ENCODE results near the gene MAPK10. TPM values are rescaled to one million over a fixed set of nuclear protein-coding genes. Genes with fewer than 3 reads are reported as not detected.

MAPK10 gene
- polyA plus RNA-seq, 2 donors: 1.4 to 1.5 TPM

DNA sequence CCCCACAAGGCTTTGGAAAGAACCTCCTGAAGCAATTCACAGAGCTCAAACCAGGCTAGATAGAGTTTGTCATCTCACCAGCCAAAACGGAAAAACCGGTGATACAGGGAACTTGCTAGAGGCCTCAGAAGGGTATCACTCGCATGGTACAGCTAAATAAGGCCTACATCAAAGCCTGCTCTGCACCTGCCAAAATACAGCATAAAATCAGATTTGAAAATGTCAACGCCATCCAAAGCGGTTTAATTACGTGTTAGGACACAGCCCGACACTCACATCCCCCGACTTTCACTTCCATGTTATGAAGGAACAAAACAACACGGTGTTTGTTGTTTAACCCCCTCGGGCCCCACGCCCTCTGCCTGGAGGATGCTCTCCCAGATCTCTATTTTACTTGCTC lies 65.0 kb downstream of the MAPK10 start:
- WGBS, 2 donors: 66 to 78% methylated on average over 11 of the region's 11 CpGs
- no peaks in the 10 kb centered on the region for H3K9me3 ChIP-seq (ENCODE audit: control insufficient read depth in 2 of 2, insufficient read depth in 1 of 2, low read depth in 1 of 2, low read length in 1 of 2)
- no peaks in the 10 kb centered on the region for H3K4me1 ChIP-seq (ENCODE audit: control insufficient read depth in 2 of 2, insufficient read depth in 2 of 2, low read length in 1 of 2)
- H3K27ac ChIP-seq (ENCODE audit: low read depth in 2 of 2, low read length in 1 of 2): no peak overlapping the region
- H3K36me3 ChIP-seq (ENCODE audit: control insufficient read depth in 2 of 2, insufficient read depth in 2 of 2, low read length in 1 of 2): no peaks in the 10 kb centered on the region
- H3K4me3 ChIP-seq (ENCODE audit: low read depth in 1 of 2, low read length in 2 of 2): no peak overlapping the region
- no peaks in the 10 kb centered on the region for H3K27me3 ChIP-seq (ENCODE audit: control insufficient read depth in 1 of 2, insufficient read depth in 2 of 2, low read length in 2 of 2)

DNA sequence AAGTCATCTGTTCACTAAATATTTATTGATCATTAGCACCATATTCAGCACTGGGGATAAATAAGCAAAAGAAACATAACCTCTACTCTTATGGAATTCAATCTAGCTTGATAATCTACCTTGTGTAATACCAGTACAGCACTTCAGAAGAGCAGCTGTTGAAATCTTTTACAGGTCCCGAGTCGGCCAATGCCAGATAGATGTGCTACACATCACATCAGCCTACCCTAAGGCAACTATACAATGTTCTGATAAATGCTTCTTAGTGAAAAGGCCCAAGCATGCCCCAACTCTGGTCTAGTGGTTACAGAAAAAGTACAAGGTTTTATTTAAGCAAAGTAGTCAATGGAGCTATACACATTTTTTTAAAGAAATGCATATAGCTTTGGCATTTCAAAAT lies 68.7 kb downstream of the MAPK10 start:
- WGBS, 2 donors: 44 to 70% methylated on average over 2 of the region's 2 CpGs
- Histone ChIP-seq H3K4me1 (ENCODE audit: control insufficient read depth in 2 of 2, insufficient read depth in 2 of 2, low read length in 1 of 2) (peaks cover 0 to 3% of the 10 kb centered on the region in 2 donors), H3K9me3 (ENCODE audit: control insufficient read depth in 2 of 2, insufficient read depth in 1 of 2, low read depth in 1 of 2, low read length in 1 of 2) (no peaks in the 10 kb centered on the region)

DNA sequence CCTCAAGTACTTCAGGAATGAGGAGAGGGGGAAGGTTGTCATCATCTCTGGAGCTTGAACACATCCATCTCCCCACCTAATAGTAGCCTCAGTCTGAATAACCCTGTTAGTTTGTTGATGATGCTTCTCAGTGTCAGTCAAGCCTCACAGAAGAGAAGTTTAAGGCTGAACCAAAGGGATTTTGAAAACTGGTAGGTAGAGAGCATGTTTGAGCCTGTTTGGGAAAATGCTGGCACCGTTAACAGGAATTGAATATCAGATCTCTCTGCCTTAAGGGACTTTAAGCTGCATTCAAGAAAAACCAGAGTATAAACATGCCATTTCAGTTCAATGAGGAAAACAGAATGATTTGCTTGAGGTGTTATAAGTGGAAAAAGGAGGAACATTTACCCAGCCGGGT lies 73.1 kb downstream of the MAPK10 start:
- no peak overlapping the region for H3K4me3 ChIP-seq (ENCODE audit: low read depth in 1 of 2, low read length in 2 of 2)
- no peak overlapping the region for H3K27ac ChIP-seq (ENCODE audit: low read depth in 2 of 2, low read length in 1 of 2)
- no peaks in the 10 kb centered on the region for H3K27me3 ChIP-seq (ENCODE audit: control insufficient read depth in 1 of 2, insufficient read depth in 2 of 2, low read length in 2 of 2)
- 35 to 54% methylated on average over 2 of the region's 2 CpGs for WGBS, 2 donors
- H3K4me1 ChIP-seq (ENCODE audit: control insufficient read depth in 2 of 2, insufficient read depth in 2 of 2, low read length in 1 of 2): peaks cover 0 to 3% of the 10 kb centered on the region in 2 donors
- H3K36me3 ChIP-seq (ENCODE audit: control insufficient read depth in 2 of 2, insufficient read depth in 2 of 2, low read length in 1 of 2): no peaks in the 10 kb centered on the region
- H3K9me3 ChIP-seq (ENCODE audit: control insufficient read depth in 2 of 2, insufficient read depth in 1 of 2, low read depth in 1 of 2, low read length in 1 of 2): no peaks in the 10 kb centered on the region

More for the DNA sequence above, 68.7 kb downstream of the MAPK10 start:
- Histone ChIP-seq H3K27me3 (ENCODE audit: control insufficient read depth in 1 of 2, insufficient read depth in 2 of 2, low read length in 2 of 2) (no peaks in the 10 kb centered on the region), H3K4me3 (ENCODE audit: low read depth in 1 of 2, low read length in 2 of 2) (no peak overlapping the region), H3K36me3 (ENCODE audit: control insufficient read depth in 2 of 2, insufficient read depth in 2 of 2, low read length in 1 of 2) (no peaks in the 10 kb centered on the region), H3K27ac (ENCODE audit: low read depth in 2 of 2, low read length in 1 of 2) (no peak overlapping the region)

- WGBS, 2 donors: 45% methylated on average over 3 of the region's 3 CpGs
- H3K4me1 ChIP-seq (ENCODE audit: control insufficient read depth in 2 of 2, insufficient read depth in 2 of 2, low read length in 1 of 2): peaks cover 0 to 3% of the 10 kb centered on the region in 2 donors
- no peaks in the 10 kb centered on the region for H3K36me3 ChIP-seq (ENCODE audit: control insufficient read depth in 2 of 2, insufficient read depth in 2 of 2, low read length in 1 of 2)
- H3K27ac ChIP-seq (ENCODE audit: low read depth in 2 of 2, low read length in 1 of 2): no peak overlapping the region
- H3K9me3 ChIP-seq (ENCODE audit: control insufficient read depth in 2 of 2, insufficient read depth in 1 of 2, low read depth in 1 of 2, low read length in 1 of 2): no peaks in the 10 kb centered on the region
- H3K4me3 ChIP-seq (ENCODE audit: low read depth in 1 of 2, low read length in 2 of 2): no peak overlapping the region
- no peaks in the 10 kb centered on the region for H3K27me3 ChIP-seq (ENCODE audit: control insufficient read depth in 1 of 2, insufficient read depth in 2 of 2, low read length in 2 of 2)
These were observed 76.5 kb downstream of the MAPK10 start for GRCh38 chr4:86283371-86283770.

- Histone ChIP-seq H3K4me3 (ENCODE audit: low read depth in 1 of 2, low read length in 2 of 2) (no peak overlapping the region), H3K4me1 (ENCODE audit: control insufficient read depth in 2 of 2, insufficient read depth in 2 of 2, low read length in 1 of 2) (no peaks in the 10 kb centered on the region), H3K27ac (ENCODE audit: low read depth in 2 of 2, low read length in 1 of 2) (no peak overlapping the region), H3K9me3 (ENCODE audit: control insufficient read depth in 2 of 2, insufficient read depth in 1 of 2, low read depth in 1 of 2, low read length in 1 of 2) (no peaks in the 10 kb centered on the region), H3K27me3 (ENCODE audit: control insufficient read depth in 1 of 2, insufficient read depth in 2 of 2, low read length in 2 of 2) (no peaks in the 10 kb centered on the region), H3K36me3 (ENCODE audit: control insufficient read depth in 2 of 2, insufficient read depth in 2 of 2, low read length in 1 of 2) (no peaks in the 10 kb centered on the region)
- WGBS, 2 donors: 84% methylated on average over 2 of the region's 2 CpGs
These were observed 79.6 kb downstream of the MAPK10 start for GRCh38 chr4:86280246-86280645.

DNA sequence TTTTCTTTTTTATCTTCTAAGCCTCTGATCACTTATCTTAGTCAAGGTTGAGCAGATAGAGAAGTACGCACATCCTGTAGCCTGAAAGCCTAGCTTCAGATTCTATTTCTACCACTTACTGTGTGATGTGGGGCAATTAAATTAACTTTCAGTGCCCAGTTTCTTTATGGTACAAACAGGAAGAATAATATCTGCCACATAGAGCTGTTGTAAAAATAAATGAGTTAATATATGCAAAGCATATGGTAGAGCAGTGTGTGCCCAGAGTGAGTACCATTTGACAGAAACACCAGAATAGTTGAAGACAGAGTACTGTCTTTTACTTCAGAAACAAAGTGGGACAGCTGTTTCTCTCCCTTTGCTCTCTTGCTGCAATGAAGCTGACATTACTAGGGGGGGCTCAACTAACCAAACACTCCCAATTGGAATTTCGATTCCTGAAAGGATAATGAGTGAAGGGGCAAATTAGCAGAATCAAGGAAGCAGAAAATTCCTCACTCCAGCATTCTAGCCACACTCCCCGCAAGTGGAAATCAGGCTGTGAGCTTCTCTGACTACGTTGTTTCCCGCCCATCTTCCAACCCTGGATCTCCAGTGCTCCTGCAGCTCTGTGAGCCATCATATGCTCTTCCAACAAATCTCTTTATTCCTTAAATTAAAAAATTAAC lies 80.4 kb downstream of the MAPK10 start:
- Histone ChIP-seq H3K36me3 (ENCODE audit: control insufficient read depth in 2 of 2, insufficient read depth in 2 of 2, low read length in 1 of 2) (no peaks in the 10 kb centered on the region), H3K9me3 (ENCODE audit: control insufficient read depth in 2 of 2, insufficient read depth in 1 of 2, low read depth in 1 of 2, low read length in 1 of 2) (no peaks in the 10 kb centered on the region), H3K27ac (ENCODE audit: low read depth in 2 of 2, low read length in 1 of 2) (no peak overlapping the region), H3K4me3 (ENCODE audit: low read depth in 1 of 2, low read length in 2 of 2) (no peak overlapping the region), H3K4me1 (ENCODE audit: control insufficient read depth in 2 of 2, insufficient read depth in 2 of 2, low read length in 1 of 2) (no peaks in the 10 kb centered on the region), H3K27me3 (ENCODE audit: control insufficient read depth in 1 of 2, insufficient read depth in 2 of 2, low read length in 2 of 2) (no peaks in the 10 kb centered on the region)
- 85 to 92% methylated on average over 5 of the region's 5 CpGs for WGBS, 2 donors

DNA sequence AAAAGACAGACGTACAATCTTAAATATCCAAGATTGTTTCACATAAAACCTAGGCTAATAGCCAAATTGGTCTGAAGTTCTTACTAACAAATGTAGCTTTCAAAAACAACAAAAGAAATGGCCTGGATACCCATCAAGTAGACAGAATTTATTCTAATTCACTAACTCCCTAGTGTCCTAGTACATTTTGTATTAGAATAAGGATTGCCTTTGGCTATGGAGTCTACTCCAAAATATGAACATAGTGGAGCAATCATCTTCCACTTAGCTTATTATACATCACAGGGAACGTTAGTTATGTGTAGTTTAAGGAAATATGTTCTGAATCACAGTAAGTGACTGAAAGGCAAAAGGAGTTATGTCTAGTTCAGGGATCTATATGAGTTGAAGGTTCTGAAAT lies 81.7 kb downstream of the MAPK10 start:
- Histone ChIP-seq H3K27me3 (ENCODE audit: control insufficient read depth in 1 of 2, insufficient read depth in 2 of 2, low read length in 2 of 2) (no peaks in the 10 kb centered on the region), H3K9me3 (ENCODE audit: control insufficient read depth in 2 of 2, insufficient read depth in 1 of 2, low read depth in 1 of 2, low read length in 1 of 2) (no peaks in the 10 kb centered on the region), H3K4me1 (ENCODE audit: control insufficient read depth in 2 of 2, insufficient read depth in 2 of 2, low read length in 1 of 2) (no peaks in the 10 kb centered on the region), H3K27ac (ENCODE audit: low read depth in 2 of 2, low read length in 1 of 2) (no peak overlapping the region), H3K36me3 (ENCODE audit: control insufficient read depth in 2 of 2, insufficient read depth in 2 of 2, low read length in 1 of 2) (no peaks in the 10 kb centered on the region), H3K4me3 (ENCODE audit: low read depth in 1 of 2, low read length in 2 of 2) (no peak overlapping the region)
- WGBS, 2 donors: 25 to 36% methylated on average over 2 of the region's 2 CpGs

- no peak overlapping the region for H3K4me3 ChIP-seq (ENCODE audit: low read depth in 1 of 2, low read length in 2 of 2)
- H3K27me3 ChIP-seq (ENCODE audit: control insufficient read depth in 1 of 2, insufficient read depth in 2 of 2, low read length in 2 of 2): no peaks in the 10 kb centered on the region
- H3K4me1 ChIP-seq (ENCODE audit: control insufficient read depth in 2 of 2, insufficient read depth in 2 of 2, low read length in 1 of 2): no peaks in the 10 kb centered on the region
- H3K27ac ChIP-seq (ENCODE audit: low read depth in 2 of 2, low read length in 1 of 2): no peak overlapping the region
- no peaks in the 10 kb centered on the region for H3K9me3 ChIP-seq (ENCODE audit: control insufficient read depth in 2 of 2, insufficient read depth in 1 of 2, low read depth in 1 of 2, low read length in 1 of 2)
- no peaks in the 10 kb centered on the region for H3K36me3 ChIP-seq (ENCODE audit: control insufficient read depth in 2 of 2, insufficient read depth in 2 of 2, low read length in 1 of 2)
These were observed 85.2 kb downstream of the MAPK10 start for GRCh38 chr4:86274642-86275041.

- H3K27ac ChIP-seq (ENCODE audit: low read depth in 2 of 2, low read length in 1 of 2): no peak overlapping the region
- no peaks in the 10 kb centered on the region for H3K9me3 ChIP-seq (ENCODE audit: control insufficient read depth in 2 of 2, insufficient read depth in 1 of 2, low read depth in 1 of 2, low read length in 1 of 2)
- no peaks in the 10 kb centered on the region for H3K4me1 ChIP-seq (ENCODE audit: control insufficient read depth in 2 of 2, insufficient read depth in 2 of 2, low read length in 1 of 2)
- 92 to 97% methylated on average over 1 of the region's 1 CpG for WGBS, 2 donors
- no peak overlapping the region for H3K4me3 ChIP-seq (ENCODE audit: low read depth in 1 of 2, low read length in 2 of 2)
- H3K27me3 ChIP-seq (ENCODE audit: control insufficient read depth in 1 of 2, insufficient read depth in 2 of 2, low read length in 2 of 2): no peaks in the 10 kb centered on the region
- H3K36me3 ChIP-seq (ENCODE audit: control insufficient read depth in 2 of 2, insufficient read depth in 2 of 2, low read length in 1 of 2): no peaks in the 10 kb centered on the region
These were observed 87.2 kb downstream of the MAPK10 start for GRCh38 chr4:86272669-86273068.

GRCh38 chr4:86271057-86271456 lies 88.8 kb downstream of the MAPK10 start:
- Histone ChIP-seq H3K4me3 (ENCODE audit: low read depth in 1 of 2, low read length in 2 of 2) (no peak overlapping the region), H3K9me3 (ENCODE audit: control insufficient read depth in 2 of 2, insufficient read depth in 1 of 2, low read depth in 1 of 2, low read length in 1 of 2) (no peaks in the 10 kb centered on the region), H3K27ac (ENCODE audit: low read depth in 2 of 2, low read length in 1 of 2) (no peak overlapping the region), H3K27me3 (ENCODE audit: control insufficient read depth in 1 of 2, insufficient read depth in 2 of 2, low read length in 2 of 2) (no peaks in the 10 kb centered on the region), H3K4me1 (ENCODE audit: control insufficient read depth in 2 of 2, insufficient read depth in 2 of 2, low read length in 1 of 2) (no peaks in the 10 kb centered on the region), H3K36me3 (ENCODE audit: control insufficient read depth in 2 of 2, insufficient read depth in 2 of 2, low read length in 1 of 2) (no peaks in the 10 kb centered on the region)
- WGBS, 2 donors: 89 to 91% methylated on average over 1 of the region's 1 CpG
